ENCODE data around the gene PCGF2.

Gene PCGF2

GRCh38 chr17:38748149-38748891 lies at the start of gene PCGF2:
Gene PCGF2, minus strand, starts transcription at chr17:38748336. Its CDS starts 7,934 bp downstream, at chr17:38740402.
- H3K36me3 ChIP-seq (ENCODE audit: control insufficient read depth, insufficient read depth, low read length): no peaks in the 10 kb centered on the region
- peak within 1 kb of the TSS; percentile 75 for H3K4me3 ChIP-seq (replicated peaks; ENCODE audit: low read depth, low read length)
- no peak for TF ChIP-seq CTCF (IDR thresholded peaks at IDR 0.05; ENCODE audit: insufficient read depth, low read length, poor library complexity, severe bottlenecking)
- H3K27me3 ChIP-seq (replicated peaks; ENCODE audit: control insufficient read depth, insufficient read depth, low read length): no peaks in the 10 kb centered on the region; the same call in 1 of the 2 replicates
- DNase-seq (ENCODE audit: extremely low read depth, insufficient read length): no peak

- no peak for TF ChIP-seq CTCF (IDR thresholded peaks at IDR 0.05; ENCODE audit: insufficient read depth, low read length, poor library complexity, severe bottlenecking)
Observed at GRCh38 chr17:38797828-38798227, 49.7 kb upstream of the PCGF2 start.

GRCh38 chr17:38797158-38797490 lies 49.0 kb upstream of the PCGF2 start:
- no peak for TF ChIP-seq CTCF (IDR thresholded peaks at IDR 0.05; ENCODE audit: insufficient read depth, low read length, poor library complexity, severe bottlenecking)
- no peak overlapping the region for H3K4me3 ChIP-seq (replicated peaks; ENCODE audit: low read depth, low read length)
- DNase-seq (ENCODE audit: extremely low read depth, insufficient read length): no peak
- peaks cover 6% of the 10 kb centered on the region for H3K36me3 ChIP-seq (ENCODE audit: control insufficient read depth, insufficient read depth, low read length)
- H3K27me3 ChIP-seq (replicated peaks; ENCODE audit: control insufficient read depth, insufficient read depth, low read length): no peaks in the 10 kb centered on the region

More at GRCh38 chr17:38797828-38798227, 49.7 kb upstream of the PCGF2 start:
- Histone ChIP-seq H3K4me3 (replicated peaks; ENCODE audit: low read depth, low read length) (peak overlapping the region; percentile 87), H3K36me3 (ENCODE audit: control insufficient read depth, insufficient read depth, low read length) (peaks cover 11% of the 10 kb centered on the region), H3K27me3 (replicated peaks; ENCODE audit: control insufficient read depth, insufficient read depth, low read length) (no peaks in the 10 kb centered on the region)
- no peak for DNase-seq (ENCODE audit: extremely low read depth, insufficient read length)

- peaks cover 4% of the 10 kb centered on the region for H3K36me3 ChIP-seq (ENCODE audit: control insufficient read depth, insufficient read depth, low read length)
- no peaks in the 10 kb centered on the region for H3K27me3 ChIP-seq (replicated peaks; ENCODE audit: control insufficient read depth, insufficient read depth, low read length)
- H3K4me3 ChIP-seq (replicated peaks; ENCODE audit: low read depth, low read length): no peak overlapping the region
- TF ChIP-seq CTCF (IDR thresholded peaks at IDR 0.05; ENCODE audit: insufficient read depth, low read length, poor library complexity, severe bottlenecking): no peak
- DNase-seq (ENCODE audit: extremely low read depth, insufficient read length): no peak
Observed at GRCh38 chr17:38796451-38797157, 48.5 kb upstream of the PCGF2 start.

- DNase-seq (ENCODE audit: extremely low read depth, insufficient read length): no peak
- Histone ChIP-seq H3K27me3 (replicated peaks; ENCODE audit: control insufficient read depth, insufficient read depth, low read length) (no peaks in the 10 kb centered on the region), H3K4me3 (replicated peaks; ENCODE audit: low read depth, low read length) (no peak overlapping the region), H3K36me3 (ENCODE audit: control insufficient read depth, insufficient read depth, low read length) (peaks cover 2% of the 10 kb centered on the region; the same call in 1 of the 2 replicates)
- no peak for TF ChIP-seq CTCF (IDR thresholded peaks at IDR 0.05; ENCODE audit: insufficient read depth, low read length, poor library complexity, severe bottlenecking)
Observed at GRCh38 chr17:38794221-38794620, 46.1 kb upstream of the PCGF2 start.

Data from GM06990 (cell line).